ELF-1 (cell line): ENCODE data around the gene CES4A.
"Not testable (repeated sequence)": the region's sequence is repeated elsewhere in the genome, so short reads cannot be mapped to it uniquely, and the experiment has no call there.

ENCODE experiments used
- DNase-seq: peaks from one replicate; pipeline ENCODE4 v3.0.0-alpha.2; 2016; ENCODE audit warnings: low read depth, low spot score

The CES4A gene

GRCh38 chr16:66955363-66956153 is 32.8 kb upstream of the CES4A start:
- not testable (repeated sequence) for DNase-seq

GRCh38 chr16:66956154-66956457 is 32.3 kb upstream of the CES4A start:
- not testable (repeated sequence) for DNase-seq

- no peak for DNase-seq
Observed at GRCh38 chr16:66958857-66959703, 29.3 kb upstream of the CES4A start.

- no peak for DNase-seq
Observed at GRCh38 chr16:66959704-66960161, 28.7 kb upstream of the CES4A start.

GRCh38 chr16:66960270-66960669 is 28.1 kb upstream of the CES4A start:
- no peak for DNase-seq

- DNase-seq: peak; percentile 90
Observed at GRCh38 chr16:66961065-66961744, 27.2 kb upstream of the CES4A start, which contains the start of gene CES3. TSS of gene CES3 (plus strand) at chr16:66961266. CDS start at chr16:66961308, 42 bp downstream.

- DNase-seq: no peak
Observed at GRCh38 chr16:66961914-66962313, 26.5 kb upstream of the CES4A start.

GRCh38 chr16:66964049-66964448 is 24.3 kb upstream of the CES4A start:
- no peak for DNase-seq

GRCh38 chr16:66968847-66969246 is 19.5 kb upstream of the CES4A start:
- no peak for DNase-seq

GRCh38 chr16:66970775-66971720 is 17.3 kb upstream of the CES4A start:
- no peak for DNase-seq

GRCh38 chr16:66972983-66973382 is 15.4 kb upstream of the CES4A start:
- peak; percentile 18 for DNase-seq

GRCh38 chr16:66973716-66974115 is 14.7 kb upstream of the CES4A start:
- no peak for DNase-seq

- not testable (repeated sequence) for DNase-seq
Observed at GRCh38 chr16:66974156-66974931, 14.0 kb upstream of the CES4A start.

GRCh38 chr16:66974932-66975246 is 13.5 kb upstream of the CES4A start:
- not testable (repeated sequence) for DNase-seq

GRCh38 chr16:66975302-66975893 is 13.0 kb upstream of the CES4A start:
- DNase-seq: no peak

GRCh38 chr16:66976746-66977145 is 11.6 kb upstream of the CES4A start:
- DNase-seq: no peak

GRCh38 chr16:66977341-66978113 is 10.9 kb upstream of the CES4A start:
- peak; percentile 91 for DNase-seq

GRCh38 chr16:66979011-66979717 is 9.2 kb upstream of the CES4A start:
- DNase-seq: no peak

GRCh38 chr16:66983033-66983432 is 5.4 kb upstream of the CES4A start:
- DNase-seq: no peak
